DND-41 (cell line): ENCODE data around the gene OBI1.

Experiments
- CTCF ChIP-seq: IDR thresholded peaks from 2 replicates; pipeline ENCODE4 v1.5.1; 2012; ENCODE audit warnings: borderline replicate concordance, low read length, moderate library complexity, mild to moderate bottlenecking; ENCODE audit not compliant: poor library complexity, severe bottlenecking; ENCODE audit errors: extremely low read depth
- EZH2 ChIP-seq: IDR thresholded peaks from 3 replicates; pipeline ENCODE4 v1.6.1; 2012; ENCODE audit warnings: borderline replicate concordance, low read depth, mild to moderate bottlenecking, moderate library complexity, low read length, inconsistent platforms; ENCODE audit not compliant: severe bottlenecking

DNA sequence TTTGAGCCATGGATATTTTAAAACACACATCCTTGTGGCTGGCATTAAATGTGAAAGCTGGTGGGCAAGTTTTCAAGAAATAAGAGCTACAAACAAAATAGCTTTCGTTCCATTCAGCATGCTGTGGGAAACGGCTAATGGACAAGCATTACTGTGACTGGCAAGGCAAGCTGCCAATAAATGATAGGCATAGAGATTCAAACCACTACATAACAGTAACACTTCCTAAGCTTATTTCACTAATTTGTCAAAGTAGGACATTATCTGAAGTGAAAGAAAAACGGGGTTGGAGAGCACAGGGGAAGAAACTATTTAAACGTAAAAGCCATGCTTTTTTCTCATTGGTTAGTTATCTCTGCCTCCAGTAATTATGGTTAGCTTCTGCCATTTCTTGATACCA, 26.0 kb downstream of the OBI1 start:
- TF ChIP-seq CTCF (no peak), EZH2 (no peak)
